ENCODE measurements around the gene RELN.

- no peak for TF ChIP-seq CTCF (IDR thresholded peaks at IDR 0.05 in 4 of 5, conservative IDR thresholded peaks at IDR 0.05 in 1 of 5)
- no peak for TF ChIP-seq POLR2A (IDR thresholded peaks at IDR 0.05)
These were observed 461.3 kb downstream of the RELN start for GRCh38 chr7:103528152-103528551.

Data from gastrocnemius medialis (tissue), 4 donors.